Neuronal stem cell (in vitro differentiated cells): Measurements from ENCODE around the gene SORCS3.

Experiments used
- DNase-seq: peaks from one replicate; pipeline ENCODE4 v3.0.0-alpha.2; 2013; ENCODE audit warnings: low spot score
- H2AFZ ChIP-seq: one replicate; pipeline ENCODE4 v1.6.1; 2013; ENCODE audit warnings: mild to moderate bottlenecking, low read length, inconsistent platforms
- H2AK5ac ChIP-seq: 2 replicates; pipeline ENCODE4 v1.6.1; 2013; ENCODE audit warnings: low read depth, mild to moderate bottlenecking, inconsistent platforms, low read length, moderate library complexity, mixed read lengths
- H2BK120ac ChIP-seq: 2 replicates; pipeline ENCODE4 v1.6.1; 2013; ENCODE audit warnings: low read depth, mild to moderate bottlenecking, inconsistent platforms, low read length, moderate library complexity, mixed read lengths
- H2BK12ac ChIP-seq: one replicate; pipeline ENCODE4 v1.6.1; 2013; ENCODE audit warnings: low read length, inconsistent platforms
- H2BK15ac ChIP-seq: 2 replicates; pipeline ENCODE4 v1.6.1; 2013; ENCODE audit warnings: mild to moderate bottlenecking, low read length, inconsistent platforms, mixed read lengths
- H2BK5ac ChIP-seq: one replicate; pipeline ENCODE4 v1.6.1; 2013; ENCODE audit warnings: inconsistent platforms, mild to moderate bottlenecking, low read length, moderate library complexity
- H3K14ac ChIP-seq: one replicate; pipeline ENCODE4 v1.6.1; 2013; ENCODE audit warnings: low read length, inconsistent platforms
- H3K18ac ChIP-seq: 2 replicates; pipeline ENCODE4 v1.6.1; 2013; ENCODE audit warnings: low read length, inconsistent platforms
- H3K23ac ChIP-seq: 2 replicates; pipeline ENCODE4 v1.6.1; 2013; ENCODE audit warnings: low read depth, mild to moderate bottlenecking, mixed read lengths, low read length, inconsistent platforms; ENCODE audit not compliant: poor library complexity
- H3K27ac ChIP-seq: replicated peaks from 3 replicates; pipeline ENCODE4 v1.5.1; 2013; ENCODE audit warnings: low read length, inconsistent platforms
- H3K27me3 ChIP-seq, 3 experiments: 2 replicates each; pipeline ENCODE4 v1.6.1; 2013; ENCODE audit warnings: low read length in 3 of 3, mild to moderate bottlenecking in 2 of 3, inconsistent platforms in 1 of 3, low read depth in 1 of 3, mixed read lengths in 1 of 3, moderate library complexity in 1 of 3; ENCODE audit not compliant: control insufficient read depth in 3 of 3, insufficient read depth in 3 of 3
- H3K36me3 ChIP-seq, 2 donors: replicated peaks in 1 of 2; 2 replicates each; pipeline ENCODE4 v1.6.1; 2013; ENCODE audit warnings: low read length in 2 of 2; ENCODE audit not compliant: control insufficient read depth in 2 of 2, insufficient read depth in 2 of 2
- H3K4ac ChIP-seq: 2 replicates; pipeline ENCODE4 v1.6.1; 2013; ENCODE audit warnings: inconsistent platforms, mild to moderate bottlenecking, low read length, moderate library complexity
- H3K4me1 ChIP-seq, 2 donors: 1 replicate in 1 of 2; 2 replicates in 1 of 2; pipeline ENCODE4 v1.6.1; 2013; ENCODE audit warnings: low read length in 2 of 2, low read depth in 1 of 2; ENCODE audit not compliant: control insufficient read depth in 2 of 2, insufficient read depth in 1 of 2
- H3K4me2 ChIP-seq: one replicate; pipeline ENCODE4 v1.6.1; 2013; ENCODE audit warnings: mild to moderate bottlenecking, low read length, inconsistent platforms; ENCODE audit not compliant: insufficient read depth, poor library complexity, severe bottlenecking
- H3K4me3 ChIP-seq, 2 donors: 2 replicates each; pipeline ENCODE4 v1.5.1; 2013; ENCODE audit warnings: low read length in 2 of 2, mild to moderate bottlenecking in 2 of 2, inconsistent platforms in 1 of 2, moderate library complexity in 1 of 2
- H3K79me1 ChIP-seq: one replicate; pipeline ENCODE4 v1.6.1; 2013; ENCODE audit warnings: low read depth, mild to moderate bottlenecking, inconsistent platforms, low read length, moderate library complexity
- H3K9ac ChIP-seq: one replicate; pipeline ENCODE4 v1.6.1; 2013; ENCODE audit warnings: mild to moderate bottlenecking, low read depth, low read length, inconsistent platforms; ENCODE audit not compliant: poor library complexity
- H3K9me3 ChIP-seq, 2 donors: replicated peaks in 1 of 2; 2 replicates each; pipeline versions ENCODE3 to v1.6.1; 2013; ENCODE audit warnings: low read length in 2 of 2, mild to moderate bottlenecking in 2 of 2, inconsistent platforms in 1 of 2, low read depth in 1 of 2, mixed read lengths in 1 of 2, moderate library complexity in 1 of 2; ENCODE audit not compliant: control insufficient read depth in 2 of 2, insufficient read depth in 1 of 2
- H4K8ac ChIP-seq: one replicate; pipeline ENCODE4 v1.6.1; 2013; ENCODE audit warnings: low read depth, mild to moderate bottlenecking, inconsistent platforms, low read length, moderate library complexity
- H4K91ac ChIP-seq: one replicate; pipeline ENCODE4 v1.6.1; 2013; ENCODE audit warnings: low read length, low read depth, mild to moderate bottlenecking, inconsistent platforms; ENCODE audit not compliant: poor library complexity
- WGBS, 2 donors: extraction: QIAGEN DNeasy Blood & Tissue Kit; methylation state at CpG; one replicate each; pipeline ENCODE4 v1.1.7; 2013; ENCODE audit warnings: missing lambda C conversion rate in 2 of 2, mixed read lengths in 1 of 2; ENCODE audit not compliant: insufficient read length in 2 of 2, insufficient replicate concordance in 1 of 2; ENCODE audit errors: extremely low coverage in 2 of 2; 5-methylcytosine and 5-hydroxymethylcytosine counted together

SORCS3 gene

GRCh38 chr10:104741127-104741526 is 100.0 kb downstream of the SORCS3 start:
- Histone ChIP-seq H3K27ac (no peak overlapping the region), H2BK15ac (no peak overlapping the region), H2AK5ac (no peak overlapping the region), H2BK120ac (no peak overlapping the region), H3K9me3 (no peaks in the 10 kb centered on the region), H4K91ac (no peak overlapping the region), H3K27me3 (no peaks in the 10 kb centered on the region), H3K79me1 (no peaks in the 10 kb centered on the region), H4K8ac (no peak overlapping the region), H3K4me2 (no peak overlapping the region), H3K9ac (no peak overlapping the region), H3K18ac (no peak overlapping the region), H2BK5ac (no peak overlapping the region), H3K14ac (no peak overlapping the region), H3K4ac (no peak overlapping the region), H3K36me3 (no peaks in the 10 kb centered on the region), H3K23ac (no peak overlapping the region), H3K4me3 (no peak overlapping the region), H3K4me1 (peaks cover 0 to 1% of the 10 kb centered on the region in 2 donors), H2BK12ac (no peak overlapping the region), H2AFZ (no peak overlapping the region)
- no peak for DNase-seq
- WGBS, 2 donors, result no CpG with 5 or more reads among the region's 3 CpGs

GRCh38 chr10:104744052-104744451 is 103.0 kb downstream of the SORCS3 start:
- H2BK5ac ChIP-seq, result no peak overlapping the region
- no peak overlapping the region for H2BK15ac ChIP-seq
- no peak for DNase-seq
- no peak overlapping the region for H3K4me3 ChIP-seq
- peaks cover 0 to 1% of the 10 kb centered on the region in 2 donors for H3K4me1 ChIP-seq
- no peak overlapping the region for H3K27ac ChIP-seq
- no peaks in the 10 kb centered on the region for H3K36me3 ChIP-seq
- no peak overlapping the region for H3K23ac ChIP-seq
- H3K9ac ChIP-seq, result no peak overlapping the region
- no peaks in the 10 kb centered on the region for H3K79me1 ChIP-seq
- no peak overlapping the region for H2BK12ac ChIP-seq
- H4K91ac ChIP-seq, result no peak overlapping the region
- H2AK5ac ChIP-seq, result no peak overlapping the region
- no peak overlapping the region for H3K18ac ChIP-seq
- H3K9me3 ChIP-seq, result no peaks in the 10 kb centered on the region
- H3K14ac ChIP-seq, result no peak overlapping the region
- H3K27me3 ChIP-seq, result no peaks in the 10 kb centered on the region
- no peak overlapping the region for H2AFZ ChIP-seq
- H3K4me2 ChIP-seq, result no peak overlapping the region
- H2BK120ac ChIP-seq, result no peak overlapping the region
- H4K8ac ChIP-seq, result no peak overlapping the region
- WGBS, 2 donors, result no CpG with 5 or more reads among the region's 1 CpG
- H3K4ac ChIP-seq, result no peak overlapping the region

- no peak overlapping the region for H3K14ac ChIP-seq
- no peak overlapping the region for H2BK12ac ChIP-seq
- H2AK5ac ChIP-seq, result no peak overlapping the region
- no peak overlapping the region for H4K8ac ChIP-seq
- no peak overlapping the region for H2BK5ac ChIP-seq
- WGBS, 2 donors, result no CpG with 5 or more reads among the region's 2 CpGs
- no peak overlapping the region for H3K4me2 ChIP-seq
- no peaks in the 10 kb centered on the region for H3K36me3 ChIP-seq
- H2AFZ ChIP-seq, result no peak overlapping the region
- no peaks in the 10 kb centered on the region for H3K27me3 ChIP-seq
- no peak overlapping the region for H3K27ac ChIP-seq
- no peak overlapping the region for H4K91ac ChIP-seq
- H3K9me3 ChIP-seq, result no peaks in the 10 kb centered on the region
- no peak overlapping the region for H3K9ac ChIP-seq
- no peak overlapping the region for H3K23ac ChIP-seq
- H3K18ac ChIP-seq, result no peak overlapping the region
- DNase-seq, result no peak
- H2BK120ac ChIP-seq, result no peak overlapping the region
- H3K4me1 ChIP-seq, result no peaks in the 10 kb centered on the region
- H3K79me1 ChIP-seq, result no peaks in the 10 kb centered on the region
- no peak overlapping the region for H3K4me3 ChIP-seq
- H2BK15ac ChIP-seq, result no peak overlapping the region
- H3K4ac ChIP-seq, result no peak overlapping the region
Observed at GRCh38 chr10:104750291-104750690, 109.2 kb downstream of the SORCS3 start.

- no CpG with 5 or more reads among the region's 4 CpGs for WGBS, 2 donors
Observed at GRCh38 chr10:104762793-104763192, 121.7 kb downstream of the SORCS3 start.

More at GRCh38 chr10:104762793-104763192, 121.7 kb downstream of the SORCS3 start:
- Histone ChIP-seq H3K18ac (no peak overlapping the region), H3K27me3 (no peaks in the 10 kb centered on the region), H2BK12ac (no peak overlapping the region), H3K27ac (no peak overlapping the region), H4K8ac (no peak overlapping the region), H3K9ac (no peak overlapping the region), H2BK5ac (no peak overlapping the region), H4K91ac (no peak overlapping the region), H3K14ac (no peak overlapping the region), H3K79me1 (no peaks in the 10 kb centered on the region), H3K4me2 (no peak overlapping the region), H2AFZ (no peak overlapping the region), H3K36me3 (no peaks in the 10 kb centered on the region), H3K4me3 (no peak overlapping the region), H2BK15ac (no peak overlapping the region), H2AK5ac (no peak overlapping the region), H3K23ac (no peak overlapping the region), H3K9me3 (no peaks in the 10 kb centered on the region), H2BK120ac (no peak overlapping the region), H3K4me1 (no peaks in the 10 kb centered on the region), H3K4ac (no peak overlapping the region)
- DNase-seq, result no peak
